GM19397 (cell line): ENCODE measurements around the gene DDX19B.
A peak's percentile ranks its signal among the peaks of the same experiment; 100 is the strongest.
"Not testable (repeated sequence)": the region's sequence is repeated elsewhere in the genome, so short reads cannot be mapped to it uniquely, and the experiment has no call there.

ENCODE experiments used
- ATAC-seq: cut with Tn5 transposase; IDR thresholded peaks from one replicate; pipeline ENCODE4 v1.9.1; 2021; ENCODE audit warnings: mild to moderate bottlenecking, moderate library complexity; ENCODE audit not compliant: unreplicated experiment

Gene DDX19B

DNA sequence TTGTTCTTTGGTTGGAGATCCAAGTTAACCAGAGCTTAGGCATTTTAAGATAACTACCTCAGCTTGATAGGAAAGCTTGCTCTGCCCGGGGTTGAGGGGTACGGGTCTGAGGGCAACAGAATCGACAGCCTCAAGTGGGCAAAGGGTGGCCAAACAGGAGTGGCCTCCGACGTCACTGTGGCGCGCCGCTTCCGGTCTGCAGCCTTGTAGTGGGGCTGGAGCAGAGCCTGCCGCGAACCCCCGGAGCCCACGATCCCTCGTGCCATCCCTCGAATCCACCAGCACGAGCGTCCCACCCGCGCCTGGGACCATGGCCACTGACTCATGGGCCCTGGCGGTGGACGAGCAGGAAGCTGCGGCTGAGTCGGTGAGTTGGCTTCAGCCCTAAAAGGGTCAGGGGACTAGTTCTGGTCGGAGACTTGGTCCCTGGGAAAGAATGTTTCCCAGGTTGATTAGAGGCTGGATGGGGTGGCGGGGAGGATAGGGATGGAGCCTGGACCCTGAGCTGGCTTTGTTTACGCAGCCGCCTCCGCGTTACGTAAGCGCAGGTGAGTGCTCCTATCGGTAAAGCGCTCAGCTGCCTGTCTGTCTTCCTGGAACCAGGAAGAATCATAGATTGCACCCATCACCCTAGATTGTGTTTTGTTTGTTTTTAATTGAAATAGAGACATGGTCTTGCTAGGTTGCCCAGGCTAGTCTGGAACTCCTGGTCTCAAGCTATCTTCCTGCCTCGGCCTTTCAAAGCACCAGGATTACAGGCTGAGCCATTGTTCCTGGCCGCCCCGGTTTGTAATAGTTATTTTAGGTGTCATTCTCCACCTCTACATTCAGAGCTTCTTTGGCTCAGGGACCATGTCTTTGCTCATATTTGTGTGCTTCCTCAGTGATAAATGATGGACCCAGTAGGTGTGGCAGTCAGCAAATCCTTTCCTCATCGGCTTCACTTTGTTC is at the start of gene DDX19B:
Gene DDX19B, plus strand, starts transcription at position 199 of the 951 bp plus-strand sequence. Its CDS starts 112 bp downstream, at position 311.
- ATAC-seq = peak; percentile 89

DNA sequence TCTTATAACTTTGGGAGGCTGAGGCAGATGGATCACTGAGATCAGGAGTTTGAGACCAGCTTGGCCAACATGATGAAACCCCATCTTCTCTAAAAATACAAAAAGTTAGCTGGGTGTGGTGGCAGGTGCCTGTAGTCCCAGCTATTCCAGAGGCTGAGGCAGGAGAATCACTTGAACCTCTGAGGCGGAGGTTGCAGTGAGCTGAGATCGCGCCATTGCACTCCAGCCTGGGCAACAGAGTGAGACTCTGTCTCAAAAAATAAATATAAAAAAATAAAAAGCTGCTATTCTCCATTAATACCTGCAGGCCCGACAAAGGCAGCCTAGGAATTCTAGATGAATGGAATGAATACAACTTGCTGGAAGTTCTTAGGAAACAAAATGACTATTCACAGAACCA is 49.3 kb upstream of the DDX19B start:
- not testable (repeated sequence) for ATAC-seq

GRCh38 chr16:70250748-70251628 is 48.0 kb upstream of the DDX19B start:
- ATAC-seq = peak; percentile 51

- peak; percentile 84 for ATAC-seq
Observed at GRCh38 chr16:70251629-70252354, 47.2 kb upstream of the DDX19B start, which contains the start of gene EXOSC6. EXOSC6 (minus strand) TSS chr16:70251940; CDS start chr16:70251900, 40 bp downstream.

- ATAC-seq = no peak
Observed at GRCh38 chr16:70252355-70252988, 46.5 kb upstream of the DDX19B start.

GRCh38 chr16:70253291-70254106 is 45.5 kb upstream of the DDX19B start:
- no peak for ATAC-seq

DNA sequence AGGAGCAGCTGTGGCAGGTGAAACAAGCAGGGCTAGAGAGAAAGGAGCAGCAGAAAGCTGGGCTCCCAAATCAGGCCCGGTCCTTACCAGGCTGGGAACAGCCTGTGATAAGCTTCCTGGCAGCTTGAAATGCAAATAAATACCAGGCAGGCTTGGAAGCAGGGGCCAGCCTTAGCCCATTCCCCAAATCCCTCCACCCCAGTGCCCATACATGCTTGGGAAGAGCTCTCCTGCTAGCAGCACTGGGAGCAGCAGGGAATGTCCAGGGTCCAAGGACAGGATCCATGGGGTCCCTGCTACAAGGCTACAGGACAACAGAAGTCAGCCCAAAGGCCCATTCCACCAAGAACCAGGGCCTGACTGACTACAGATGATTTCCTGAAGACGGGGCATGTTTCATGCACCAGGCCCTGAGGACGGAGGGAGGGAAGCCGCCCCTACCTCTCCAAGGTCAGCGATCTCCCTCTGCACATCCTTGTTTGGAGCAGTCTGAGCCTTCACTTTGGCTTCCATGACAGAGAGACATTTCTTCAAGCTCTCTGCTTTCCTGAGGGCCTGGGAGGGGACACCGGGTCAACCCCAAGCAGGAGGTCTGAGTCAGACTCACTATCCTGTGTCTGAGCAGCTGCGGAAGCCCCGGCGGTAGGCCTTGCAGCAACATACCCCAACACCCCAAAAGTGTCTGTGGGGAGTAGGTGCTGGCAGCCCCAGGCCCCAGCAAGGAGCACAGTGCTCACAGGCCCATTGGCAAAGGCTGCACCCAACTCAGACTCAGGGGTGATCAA is 44.6 kb upstream of the DDX19B start:
- ATAC-seq = no peak

DNA sequence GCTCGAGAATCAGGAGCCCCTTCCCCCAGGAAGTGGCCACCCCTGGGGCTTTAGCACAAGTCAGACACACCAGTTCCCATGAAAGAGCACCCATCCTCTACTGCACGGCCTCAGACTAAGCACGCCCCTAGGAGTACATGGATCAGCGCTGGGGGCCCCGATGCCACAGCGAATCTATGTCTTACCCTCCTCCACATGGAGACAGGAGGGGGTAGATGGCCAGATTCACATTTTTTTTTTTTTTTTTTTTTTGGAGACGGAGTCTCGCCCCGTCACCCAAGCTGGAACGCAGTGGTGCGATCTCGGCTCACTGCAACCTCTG is 44.1 kb upstream of the DDX19B start:
- no peak for ATAC-seq

DNA sequence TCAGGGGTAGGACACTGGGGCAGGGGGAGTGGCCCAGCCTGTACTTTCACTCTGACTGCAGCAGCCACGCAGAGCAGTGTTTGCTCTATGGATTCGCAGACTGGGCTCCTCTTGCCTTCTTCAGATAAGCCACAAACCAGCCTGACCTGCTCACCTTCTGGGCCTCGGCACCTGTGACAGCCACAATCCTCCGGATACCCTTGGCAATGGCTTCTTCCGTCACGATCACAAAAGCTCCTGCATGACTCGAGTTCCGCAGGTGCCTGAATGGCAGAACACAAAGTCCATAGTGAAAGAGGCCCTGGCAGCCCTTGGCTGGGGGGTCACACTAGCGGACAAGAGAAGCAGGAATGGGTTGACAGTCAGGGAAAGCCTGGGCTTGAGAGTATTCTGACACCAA is 43.4 kb upstream of the DDX19B start:
- ATAC-seq = no peak

DNA sequence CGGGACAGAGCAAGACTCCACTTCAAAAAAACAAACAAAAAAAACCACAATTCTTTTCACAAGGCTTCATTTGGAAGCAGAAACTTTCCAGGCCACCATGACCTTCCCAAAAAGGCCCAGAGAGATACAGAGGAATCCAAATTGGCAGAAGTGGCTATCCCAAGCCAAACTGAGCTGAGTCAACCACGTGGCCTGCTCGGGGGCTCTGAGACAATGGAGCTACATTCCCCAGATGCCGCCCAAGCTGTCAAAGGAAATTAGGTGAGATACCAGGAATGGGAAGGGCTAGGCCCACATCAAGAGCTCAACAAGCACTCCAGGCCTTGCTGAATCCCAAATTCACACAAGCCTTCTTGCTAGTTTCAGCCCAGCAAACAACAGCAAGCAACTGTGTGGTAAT is 41.6 kb upstream of the DDX19B start:
- ATAC-seq = no peak

- no peak for ATAC-seq
Observed at GRCh38 chr16:70258065-70258464, 40.9 kb upstream of the DDX19B start.

DNA sequence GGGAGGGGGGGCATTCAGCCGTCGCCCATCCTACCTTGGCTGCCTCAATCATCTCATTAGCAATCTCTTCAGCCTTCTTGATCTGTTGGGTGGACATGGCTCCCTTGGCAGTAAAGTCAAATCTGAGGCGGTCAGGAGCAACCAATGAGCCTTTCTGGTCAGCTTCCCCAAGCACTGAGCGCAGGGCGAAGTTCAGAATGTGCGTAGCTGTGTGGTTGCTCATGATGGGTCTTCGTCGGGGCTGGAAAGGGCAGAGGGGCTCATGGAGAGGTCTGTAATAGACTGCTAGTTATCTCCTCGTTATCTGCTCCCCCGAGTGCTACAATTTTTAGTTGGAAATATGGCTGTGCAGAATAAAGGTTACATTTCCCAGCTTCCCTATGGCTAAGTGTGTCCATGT is 40.0 kb upstream of the DDX19B start:
- ATAC-seq = no peak

GRCh38 chr16:70259903-70260302 is 39.1 kb upstream of the DDX19B start:
- not testable (repeated sequence) for ATAC-seq

DNA sequence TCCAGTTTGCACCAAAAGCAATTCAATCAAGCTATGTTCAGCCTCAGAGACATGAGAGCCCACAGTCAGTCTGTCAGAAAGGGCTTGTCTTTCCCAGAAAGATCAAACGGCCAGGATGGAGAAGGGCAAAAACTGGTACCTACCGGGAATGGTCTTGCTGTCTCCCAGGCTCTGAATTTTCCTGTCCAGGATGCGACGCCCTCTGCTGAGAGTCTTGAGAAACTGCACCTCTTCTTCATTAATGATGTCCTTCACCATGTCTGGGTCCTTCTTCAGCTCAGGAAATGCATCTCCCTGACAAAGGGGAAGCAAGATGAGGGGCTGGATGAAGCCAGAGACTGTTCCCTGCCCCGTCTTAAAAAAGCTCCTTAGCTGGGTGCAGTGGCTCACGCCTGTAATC is 31.5 kb upstream of the DDX19B start:
- no peak for ATAC-seq

GRCh38 chr16:70267922-70268321 is 31.1 kb upstream of the DDX19B start:
- ATAC-seq = not testable (repeated sequence)

GRCh38 chr16:70269471-70269870 is 29.5 kb upstream of the DDX19B start:
- no peak for ATAC-seq

DNA sequence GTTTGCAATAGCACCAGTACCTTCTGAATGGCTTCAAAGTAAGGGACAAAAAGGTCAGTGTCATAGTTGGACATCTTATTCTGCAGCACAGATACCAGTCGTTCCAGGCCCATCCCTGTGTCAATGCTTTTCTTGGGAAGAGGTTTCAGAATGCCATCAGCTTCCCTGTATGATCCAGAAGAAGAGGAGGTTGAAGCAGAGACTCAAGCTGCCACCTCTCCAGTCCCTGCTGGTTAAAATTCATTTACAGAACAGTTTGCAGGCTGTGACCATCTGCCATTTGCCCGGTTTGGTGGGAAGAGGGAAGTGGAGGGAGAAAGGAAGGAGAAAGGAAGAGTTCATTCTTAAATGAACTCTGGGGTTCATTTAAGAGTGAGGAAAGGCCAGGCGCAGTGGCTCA is 28.8 kb upstream of the DDX19B start:
- no peak for ATAC-seq

DNA sequence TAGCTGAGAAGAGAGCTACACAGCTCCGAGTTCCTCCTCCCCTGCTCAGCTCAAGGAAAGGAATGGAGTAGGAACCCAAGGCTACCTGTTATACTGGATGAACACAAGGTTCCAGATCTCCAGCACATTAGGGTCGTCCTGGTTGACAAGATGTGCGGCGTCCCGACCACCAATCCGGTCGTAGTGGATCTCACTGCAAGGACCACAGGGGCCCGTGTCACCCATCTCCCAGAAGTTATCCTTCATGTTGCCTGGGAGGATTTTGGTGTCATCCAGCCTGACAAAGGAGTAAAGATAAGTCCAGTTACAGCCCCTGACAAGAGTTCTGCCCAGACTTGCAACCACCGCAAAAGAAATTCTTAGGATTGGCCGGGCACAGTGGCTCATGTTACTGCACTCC is 27.3 kb upstream of the DDX19B start:
- ATAC-seq = no peak

DNA sequence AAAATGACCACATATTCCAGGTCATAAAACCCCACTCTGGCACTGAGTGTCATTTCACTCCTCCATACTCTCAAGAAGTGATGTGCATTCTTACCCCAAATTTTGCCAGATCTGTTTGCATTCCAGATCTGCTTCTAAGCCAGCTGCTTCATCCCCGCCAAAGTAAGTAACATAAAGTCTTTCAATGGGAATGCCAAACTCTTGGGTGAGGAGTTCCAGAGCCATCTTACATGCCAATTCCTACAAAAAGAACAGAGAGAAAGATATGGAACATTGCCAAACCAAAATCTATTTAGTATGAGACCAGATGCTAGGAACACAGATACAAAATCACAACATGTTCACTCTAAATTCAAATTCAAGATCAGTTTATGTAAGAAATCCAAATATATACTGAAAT is 22.6 kb upstream of the DDX19B start:
- ATAC-seq = no peak
